Forelimb muscle (tissue), 1 donor: Measurements from ENCODE around the gene TRAF3. TPM values are rescaled to one million over a fixed set of nuclear protein-coding genes. Genes with fewer than 3 reads are reported as not detected.
"Not testable (repeated sequence)": the region's sequence is repeated elsewhere in the genome, so short reads cannot be mapped to it uniquely, and the experiment has no call there.

ENCODE experiments used
- DNase-seq: peaks from one replicate; pipeline ENCODE4 v3.0.0-alpha.2; 2013; ENCODE audit warnings: low read depth
- polyA plus RNA-seq: library from polyadenylated mRNA; unstranded; fragments of 120-200 nt; gene quantifications from one replicate; pipeline ENCODE4 v1.2.1, GENCODE V29; 2013; ENCODE audit not compliant: insufficient read length

The TRAF3 gene
- polyA plus RNA-seq, 1 donor: 14.2 TPM

GRCh38 chr14:102805941-102806340, 28.7 kb downstream of the TRAF3 start:
- DNase-seq: no peak

GRCh38 chr14:102806447-102806846, 29.2 kb downstream of the TRAF3 start:
- no peak for DNase-seq

- no peak for DNase-seq
Observed at GRCh38 chr14:102807013-102807406, 29.8 kb downstream of the TRAF3 start.

GRCh38 chr14:102809870-102810269, 32.6 kb downstream of the TRAF3 start:
- no peak for DNase-seq

- DNase-seq: no peak
Observed at GRCh38 chr14:102810523-102810922, 33.3 kb downstream of the TRAF3 start.

- no peak for DNase-seq
Observed at GRCh38 chr14:102811254-102811963, 34.2 kb downstream of the TRAF3 start.

GRCh38 chr14:102811971-102812370, 34.7 kb downstream of the TRAF3 start:
- DNase-seq: no peak

GRCh38 chr14:102813691-102814090, 36.4 kb downstream of the TRAF3 start:
- no peak for DNase-seq

- no peak for DNase-seq
Observed at GRCh38 chr14:102817318-102817717, 40.1 kb downstream of the TRAF3 start.

- no peak for DNase-seq
Observed at GRCh38 chr14:102817942-102818940, 41.0 kb downstream of the TRAF3 start.

- no peak for DNase-seq
Observed at GRCh38 chr14:102819176-102819628, 42.0 kb downstream of the TRAF3 start.

GRCh38 chr14:102819747-102820330, 42.6 kb downstream of the TRAF3 start:
- peak; percentile 25 for DNase-seq

- DNase-seq: no peak
Observed at GRCh38 chr14:102821252-102821651, 44.0 kb downstream of the TRAF3 start.

- no peak for DNase-seq
Observed at GRCh38 chr14:102822311-102822863, 45.1 kb downstream of the TRAF3 start.

GRCh38 chr14:102822887-102823286, 45.6 kb downstream of the TRAF3 start:
- DNase-seq: not testable (repeated sequence)

GRCh38 chr14:102823546-102823945, 46.3 kb downstream of the TRAF3 start:
- DNase-seq: no peak

- no peak for DNase-seq
Observed at GRCh38 chr14:102824832-102825231, 47.6 kb downstream of the TRAF3 start.

GRCh38 chr14:102825307-102826095, 48.3 kb downstream of the TRAF3 start:
- no peak for DNase-seq

- DNase-seq: no peak
Observed at GRCh38 chr14:102826161-102826560, 48.9 kb downstream of the TRAF3 start.

GRCh38 chr14:102826751-102827675, 49.8 kb downstream of the TRAF3 start:
- no peak for DNase-seq
